ENCODE data around the gene URB2.
A peak's percentile ranks its signal among the peaks of the same experiment; 100 is the strongest.

The URB2 gene

GRCh38 chr1:229581485-229581884 lies 44.6 kb upstream of the URB2 start (continued):
- TF ChIP-seq, protein P1, sequence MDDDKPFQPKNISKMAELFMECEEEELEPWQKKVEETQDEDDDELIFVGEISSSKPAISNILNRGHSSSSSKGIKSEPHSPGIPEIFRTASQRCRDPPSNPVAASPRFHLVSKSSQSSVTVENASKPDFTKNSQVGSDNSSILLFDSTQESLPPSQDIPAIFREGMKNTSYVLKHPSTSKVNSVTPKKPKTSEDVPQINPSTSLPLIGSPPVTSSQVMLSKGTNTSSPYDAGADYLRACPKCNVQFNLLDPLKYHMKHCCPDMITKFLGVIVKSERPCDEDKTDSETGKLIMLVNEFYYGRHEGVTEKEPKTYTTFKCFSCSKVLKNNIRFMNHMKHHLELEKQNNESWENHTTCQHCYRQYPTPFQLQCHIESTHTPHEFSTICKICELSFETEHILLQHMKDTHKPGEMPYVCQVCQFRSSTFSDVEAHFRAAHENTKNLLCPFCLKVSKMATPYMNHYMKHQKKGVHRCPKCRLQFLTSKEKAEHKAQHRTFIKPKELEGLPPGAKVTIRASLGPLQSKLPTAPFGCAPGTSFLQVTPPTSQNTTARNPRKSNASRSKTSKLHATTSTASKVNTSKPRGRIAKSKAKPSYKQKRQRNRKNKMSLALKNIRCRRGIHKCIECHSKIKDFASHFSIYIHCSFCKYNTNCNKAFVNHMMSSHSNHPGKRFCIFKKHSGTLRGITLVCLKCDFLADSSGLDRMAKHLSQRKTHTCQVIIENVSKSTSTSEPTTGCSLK (tag by site-specific recombination; IDR thresholded peaks at IDR 0.05), result no peak
- TF ChIP-seq PRDM2 (tag by site-specific recombination; IDR thresholded peaks at IDR 0.05; ENCODE audit: borderline replicate concordance) (no peak), ZNF394 (tag by site-specific recombination; IDR thresholded peaks at IDR 0.05; ENCODE audit: borderline replicate concordance) (no peak), ZNF623 (tag by site-specific recombination; IDR thresholded peaks at IDR 0.05) (no peak), ZNF214 (tag by site-specific recombination; IDR thresholded peaks at IDR 0.05; ENCODE audit: borderline replicate concordance) (no peak)

DNA sequence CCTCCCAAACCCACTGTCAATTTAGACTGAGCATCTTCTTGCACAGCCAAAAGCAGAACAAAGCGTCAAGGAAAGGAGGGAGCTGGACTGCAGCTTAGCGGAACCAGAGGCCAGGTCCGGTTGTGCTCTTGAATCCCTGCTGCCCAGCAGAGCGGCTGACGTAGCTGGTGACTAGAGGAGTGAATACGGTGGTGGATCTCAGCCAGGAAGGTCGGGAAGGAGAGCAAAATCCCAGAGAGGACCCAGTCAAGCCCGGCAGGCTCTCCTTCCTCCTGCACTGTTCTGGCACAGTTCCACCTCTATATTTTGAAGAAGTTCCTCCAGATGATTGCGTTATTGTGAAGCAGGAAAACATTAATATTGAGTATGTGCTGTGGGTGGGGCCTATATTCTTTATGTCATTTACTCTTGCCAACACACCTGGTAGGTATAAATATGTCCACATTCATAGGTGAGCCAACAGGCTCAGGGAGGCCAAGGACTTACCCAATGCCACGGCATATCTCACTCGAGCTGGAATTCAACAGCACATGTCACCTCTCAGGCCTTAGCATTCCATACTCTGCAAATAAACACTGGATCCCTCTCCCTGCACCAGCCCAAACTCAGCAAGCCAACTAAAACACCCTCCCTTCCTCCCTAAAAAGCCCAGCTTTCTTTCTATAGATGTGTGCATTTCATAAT lies 43.9 kb upstream of the URB2 start:
- no peak for TF ChIP-seq ZNF426 (tag by site-specific recombination; IDR thresholded peaks at IDR 0.05)
- no peak for TF ChIP-seq ZNF157 (tag by site-specific recombination; IDR thresholded peaks at IDR 0.05)
- TF ChIP-seq ZNF266 (tag by site-specific recombination; IDR thresholded peaks at IDR 0.05; ENCODE audit: low read depth), result no peak
- no peak for TF ChIP-seq ZNF24 (tag by site-specific recombination; IDR thresholded peaks at IDR 0.05)
- TF ChIP-seq, protein P2, sequence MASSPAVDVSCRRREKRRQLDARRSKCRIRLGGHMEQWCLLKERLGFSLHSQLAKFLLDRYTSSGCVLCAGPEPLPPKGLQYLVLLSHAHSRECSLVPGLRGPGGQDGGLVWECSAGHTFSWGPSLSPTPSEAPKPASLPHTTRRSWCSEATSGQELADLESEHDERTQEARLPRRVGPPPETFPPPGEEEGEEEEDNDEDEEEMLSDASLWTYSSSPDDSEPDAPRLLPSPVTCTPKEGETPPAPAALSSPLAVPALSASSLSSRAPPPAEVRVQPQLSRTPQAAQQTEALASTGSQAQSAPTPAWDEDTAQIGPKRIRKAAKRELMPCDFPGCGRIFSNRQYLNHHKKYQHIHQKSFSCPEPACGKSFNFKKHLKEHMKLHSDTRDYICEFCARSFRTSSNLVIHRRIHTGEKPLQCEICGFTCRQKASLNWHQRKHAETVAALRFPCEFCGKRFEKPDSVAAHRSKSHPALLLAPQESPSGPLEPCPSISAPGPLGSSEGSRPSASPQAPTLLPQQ (tag by site-specific recombination; IDR thresholded peaks at IDR 0.05), result no peak
- no peak for TF ChIP-seq ZNF202 (tag by site-specific recombination; IDR thresholded peaks at IDR 0.05; ENCODE audit: borderline replicate concordance)
- peak; percentile 84 for TF ChIP-seq WT1 (tag by site-specific recombination; IDR thresholded peaks at IDR 0.05)
- no peak for TF ChIP-seq ZNF394 (tag by site-specific recombination; IDR thresholded peaks at IDR 0.05; ENCODE audit: borderline replicate concordance)
- peak; percentile 43; the same call in 1 of the 2 replicates for TF ChIP-seq ZNF600 (tag by site-specific recombination; IDR thresholded peaks at IDR 0.05)
- TF ChIP-seq RBAK (tag by site-specific recombination; IDR thresholded peaks at IDR 0.05), result no peak
- no peaks in the 10 kb centered on the region for H3K9me3 ChIP-seq (ENCODE audit: control insufficient read depth, insufficient read depth, low read depth, low read length)
- H3K36me3 ChIP-seq (ENCODE audit: control insufficient read depth in 2 of 2, insufficient read depth in 1 of 2, low read length in 2 of 2), result no peaks in the 10 kb centered on the region
- ChIA-PET POLR2A (interaction anchor here (1.1 to 1.6 kb wide), 2 partner anchors 10 to 24 kb away, joined by 3 to 7 read pairs; partner anchors contain the start of gene ABCB10), CTCF (interaction anchor here (0.8 kb wide), 1 partner anchor 12 kb away, joined by 3 read pairs; no protein-coding TSS in a partner anchor)
- no peak overlapping the region for H3K4me3 ChIP-seq (ENCODE audit: low read depth, low read length)
- H3K27ac ChIP-seq (ENCODE audit: extremely low read depth, low read depth, low read length), result no peak overlapping the region
- H3K4me1 ChIP-seq (ENCODE audit: control insufficient read depth, insufficient read depth, low read length), result peaks cover 9% of the 10 kb centered on the region
